Peyer's patch (tissue), 4 donors: ENCODE data around the gene HSPBP1. TPM values are rescaled to one million over a fixed set of nuclear protein-coding genes. Genes with fewer than 3 reads are reported as not detected.

Experiments used
- DNase-seq, 3 donors: peaks; one replicate each; pipeline ENCODE4 v3.0.0-alpha.2; 2017 to 2019
- H3K27ac ChIP-seq, 4 donors: fragments of 200-600 bp; sonication (generic); one replicate each; pipeline ENCODE4 v1.5.1; 2016 to 2019
- H3K27me3 ChIP-seq, 2 donors: fragments of 200-600 bp; sonication (generic); one replicate each; pipeline ENCODE4 v1.5.1; 2019
- H3K36me3 ChIP-seq, 3 donors: fragments of 200-600 bp; sonication (generic); one replicate each; pipeline ENCODE4 v1.5.1; 2016 to 2019
- H3K4me1 ChIP-seq, 4 donors: fragments of 200-600 bp; sonication (generic); one replicate each; pipeline ENCODE4 v1.5.1; 2016 to 2019
- H3K4me3 ChIP-seq, 4 donors: fragments of 200-600 bp; sonication (generic); 1 replicate in 3 of 4; 2 replicates in 1 of 4; pipeline ENCODE4 v1.5.1; 2016 to 2019; ENCODE audit warnings: mild to moderate bottlenecking in 1 of 4
- H3K9me3 ChIP-seq, 4 donors: fragments of 200-600 bp; sonication (generic); one replicate each; pipeline ENCODE4 v1.5.1; 2016 to 2019; ENCODE audit warnings: mild to moderate bottlenecking in 1 of 4
- CTCF ChIP-seq, 6 experiments: fragments of 450-650 bp in 4 of 6; fragments of 200-600 bp in 2 of 6; sonication (generic) in 1 of 6; IDR thresholded peaks; one replicate each; pipeline ENCODE4 v1.5.1; 2017 to 2019; ENCODE audit warnings: antibody characterized with exemption in 6 of 6, mild to moderate bottlenecking in 3 of 6, moderate library complexity in 1 of 6
- POLR2A ChIP-seq, 2 donors: fragments of 450-650 bp; IDR thresholded peaks; one replicate each; pipeline ENCODE4 v1.5.1; 2017; ENCODE audit warnings: antibody characterized with exemption in 2 of 2, mild to moderate bottlenecking in 2 of 2, moderate library complexity in 2 of 2
- total RNA-seq, 4 donors: library from RNA; depleted of rRNA; stranded (reverse); fragments of >200 nt; gene quantifications; one replicate each; pipeline ENCODE4 v1.1.0, GENCODE V29; 2016

The HSPBP1 gene
- total RNA-seq, 4 donors from 2014 or later: 14.4 to 38.0 (median 25.6) TPM

- peaks cover 0 to 82% (median 0%) of the 10 kb centered on the region in 3 donors for H3K36me3 ChIP-seq
- no peaks in the 10 kb centered on the region for H3K27me3 ChIP-seq
- no peak for DNase-seq
- no peak overlapping the region for H3K4me3 ChIP-seq
- TF ChIP-seq POLR2A (IDR thresholded peaks at IDR 0.05) (no peak), CTCF (IDR thresholded peaks at IDR 0.05) (no peak)
- peak overlapping the region in 1 of 4 donors; percentile 74 for H3K27ac ChIP-seq
- H3K4me1 ChIP-seq: peaks cover 0 to 22% (median 1%) of the 10 kb centered on the region in 4 donors
- H3K9me3 ChIP-seq: no peaks in the 10 kb centered on the region
Observed at GRCh38 chr19:55229789-55230182, 50.1 kb downstream of the HSPBP1 start.

GRCh38 chr19:55229145-55229788, 50.6 kb downstream of the HSPBP1 start:
- peaks cover 0 to 22% (median 1%) of the 10 kb centered on the region in 4 donors for H3K4me1 ChIP-seq
- DNase-seq: peak in 1 of 3 donors; percentile 43
- TF ChIP-seq CTCF (IDR thresholded peaks at IDR 0.05): no peak
- no peak for TF ChIP-seq POLR2A (IDR thresholded peaks at IDR 0.05)
- no peaks in the 10 kb centered on the region for H3K9me3 ChIP-seq
- H3K27me3 ChIP-seq: no peaks in the 10 kb centered on the region
- peak overlapping the region in 3 of 4 donors; percentile 32 to 74 (median 65) for H3K27ac ChIP-seq
- H3K36me3 ChIP-seq: peaks cover 0 to 76% (median 0%) of the 10 kb centered on the region in 3 donors
- H3K4me3 ChIP-seq: no peak overlapping the region

GRCh38 chr19:55228403-55229031, 51.4 kb downstream of the HSPBP1 start, which contains the start of gene TMEM86B:
Gene TMEM86B (minus strand): TSS chr19:55228763. CDS start chr19:55228741, 22 bp downstream.
- H3K36me3 ChIP-seq: peaks cover 0 to 70% (median 0%) of the 10 kb centered on the region in 3 donors
- no peaks in the 10 kb centered on the region for H3K27me3 ChIP-seq
- no peaks in the 10 kb centered on the region for H3K9me3 ChIP-seq
- DNase-seq: peak in 2 of 3 donors; percentile 77 to 79
- H3K27ac ChIP-seq: peak within 1 kb of the TSS in 3 of 4 donors; percentile 32 to 74 (median 65)
- TF ChIP-seq POLR2A (IDR thresholded peaks at IDR 0.05) (no peak), CTCF (IDR thresholded peaks at IDR 0.05) (no peak)
- H3K4me1 ChIP-seq: peaks cover 0 to 22% (median 1%) of the 10 kb centered on the region in 4 donors
- H3K4me3 ChIP-seq: peak within 1 kb of the TSS in 2 of 4 donors; percentile 24 to 42

GRCh38 chr19:55228015-55228391, 51.9 kb downstream of the HSPBP1 start:
- Histone ChIP-seq H3K4me1 (peaks cover 0 to 22% (median 1%) of the 10 kb centered on the region in 4 donors), H3K27ac (peak overlapping the region in 1 of 4 donors; percentile 74), H3K27me3 (no peaks in the 10 kb centered on the region), H3K4me3 (peak overlapping the region in 1 of 4 donors; percentile 42), H3K9me3 (no peaks in the 10 kb centered on the region), H3K36me3 (peaks cover 0 to 69% (median 0%) of the 10 kb centered on the region in 3 donors)
- no peak for TF ChIP-seq CTCF (IDR thresholded peaks at IDR 0.05)
- no peak for TF ChIP-seq POLR2A (IDR thresholded peaks at IDR 0.05)
- peak in 1 of 3 donors; percentile 43 for DNase-seq

GRCh38 chr19:55227241-55228014, 52.5 kb downstream of the HSPBP1 start:
- H3K36me3 ChIP-seq: peaks cover 0 to 63% (median 0%) of the 10 kb centered on the region in 3 donors
- TF ChIP-seq POLR2A (IDR thresholded peaks at IDR 0.05) (no peak), CTCF (IDR thresholded peaks at IDR 0.05) (no peak)
- peak in 1 of 3 donors; percentile 43 for DNase-seq
- H3K4me3 ChIP-seq: no peak overlapping the region
- H3K9me3 ChIP-seq: no peaks in the 10 kb centered on the region
- peaks cover 0 to 22% (median 1%) of the 10 kb centered on the region in 4 donors for H3K4me1 ChIP-seq
- H3K27ac ChIP-seq: no peak overlapping the region
- H3K27me3 ChIP-seq: no peaks in the 10 kb centered on the region
